Duodenal mucosa (tissue), 2 donors: ENCODE results near the gene TXNDC2.

ENCODE experiments used
- H3K27ac ChIP-seq: one replicate; pipeline ENCODE4 v1.7.0; 2013; ENCODE audit warnings: low read depth, low read length
- H3K27me3 ChIP-seq, 2 donors: one replicate each; pipeline ENCODE4 v1.7.0; 2013; ENCODE audit warnings: low read length in 2 of 2, control low read depth in 1 of 2; ENCODE audit not compliant: insufficient read depth in 2 of 2, control insufficient read depth in 1 of 2
- H3K36me3 ChIP-seq, 2 donors: one replicate each; pipeline ENCODE4 v1.7.0; 2013; ENCODE audit warnings: low read length in 2 of 2, control low read depth in 1 of 2; ENCODE audit not compliant: insufficient read depth in 2 of 2, control insufficient read depth in 1 of 2
- H3K4me1 ChIP-seq, 2 donors: one replicate each; pipeline ENCODE4 v1.7.0; 2013; ENCODE audit warnings: low read length in 2 of 2, control low read depth in 1 of 2; ENCODE audit not compliant: insufficient read depth in 2 of 2, control insufficient read depth in 1 of 2
- H3K4me3 ChIP-seq, 2 donors: one replicate each; pipeline ENCODE4 v1.7.0; 2013; ENCODE audit warnings: low read length in 2 of 2, low read depth in 1 of 2
- H3K9ac ChIP-seq, 2 donors: one replicate each; pipeline ENCODE4 v1.7.0; 2013; ENCODE audit warnings: low read length in 2 of 2, low read depth in 1 of 2
- H3K9me3 ChIP-seq, 2 donors: one replicate each; pipeline ENCODE4 v1.7.0; 2013; ENCODE audit warnings: low read length in 2 of 2, control low read depth in 1 of 2; ENCODE audit not compliant: control insufficient read depth in 1 of 2

TXNDC2 gene

DNA sequence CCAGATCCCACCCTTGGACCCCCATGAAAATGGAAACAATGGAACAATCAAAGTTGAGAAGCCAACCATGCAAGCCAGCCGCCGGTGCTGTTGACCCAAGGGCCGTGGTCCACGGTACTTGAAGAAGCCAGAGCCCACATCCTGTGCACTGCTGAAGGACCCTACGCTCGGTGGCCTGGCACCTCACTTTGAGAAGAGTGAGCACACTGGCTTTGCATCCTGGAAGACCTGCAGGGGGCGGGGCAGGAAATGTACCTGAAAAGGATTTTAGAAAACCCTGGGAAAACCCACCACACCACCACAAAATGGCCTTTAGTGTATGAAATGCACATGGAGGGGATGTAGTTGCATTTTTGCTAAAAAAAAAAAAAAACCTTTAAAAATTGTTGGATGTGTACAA lies 26.5 kb upstream of the TXNDC2 start:
- Histone ChIP-seq H3K9ac (no peak overlapping the region), H3K36me3 (no peaks in the 10 kb centered on the region), H3K4me1 (peaks cover 0 to 4% of the 10 kb centered on the region in 2 donors), H3K4me3 (no peak overlapping the region), H3K27me3 (no peaks in the 10 kb centered on the region), H3K9me3 (no peaks in the 10 kb centered on the region), H3K27ac (no peak overlapping the region)

DNA sequence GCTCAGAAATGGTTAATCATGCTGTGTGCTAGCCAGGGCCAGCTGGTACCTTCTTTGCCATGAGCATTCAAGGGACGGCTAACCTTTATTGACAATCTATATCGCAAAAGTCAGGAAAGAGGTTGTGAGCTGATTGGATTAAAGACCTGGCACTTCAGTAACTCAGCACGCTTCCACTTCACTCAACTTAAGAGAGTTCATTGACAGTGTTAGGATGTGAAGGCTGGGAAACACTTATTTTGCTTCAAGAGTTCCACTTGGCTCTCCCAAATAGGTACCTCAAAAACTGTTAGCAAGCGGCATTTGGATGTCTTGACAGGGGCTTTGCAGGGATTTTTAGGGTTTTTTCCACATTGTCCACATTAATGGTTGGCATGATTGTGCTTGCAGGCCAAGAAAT lies 25.1 kb upstream of the TXNDC2 start:
- H3K36me3 ChIP-seq = no peaks in the 10 kb centered on the region
- no peaks in the 10 kb centered on the region for H3K4me1 ChIP-seq
- H3K27ac ChIP-seq = no peak overlapping the region
- H3K4me3 ChIP-seq = no peak overlapping the region
- H3K9ac ChIP-seq = no peak overlapping the region
- no peaks in the 10 kb centered on the region for H3K27me3 ChIP-seq
- H3K9me3 ChIP-seq = peaks cover 0 to 2% of the 10 kb centered on the region in 2 donors

DNA sequence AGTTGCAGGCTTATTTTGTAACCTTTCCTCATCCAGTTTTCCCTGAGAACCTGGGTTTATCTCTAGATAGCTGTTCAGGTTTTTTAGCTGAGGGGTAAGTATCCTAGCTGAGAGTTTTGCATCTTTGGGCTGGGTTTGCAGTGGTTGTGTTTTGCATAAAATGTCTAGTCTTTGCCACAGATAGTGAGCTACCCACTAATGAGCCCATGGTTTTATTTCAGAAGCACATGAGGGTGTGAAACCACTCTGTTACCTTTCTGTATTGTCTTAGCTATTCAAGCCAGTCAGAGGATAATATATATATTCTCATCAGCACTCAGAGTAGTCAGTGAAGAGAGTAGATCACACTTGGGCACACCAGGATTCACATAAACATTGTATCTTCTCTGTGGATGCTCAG lies 24.6 kb upstream of the TXNDC2 start:
- Histone ChIP-seq H3K36me3 (no peaks in the 10 kb centered on the region), H3K9ac (no peak overlapping the region), H3K4me1 (no peaks in the 10 kb centered on the region), H3K27ac (no peak overlapping the region), H3K27me3 (no peaks in the 10 kb centered on the region), H3K9me3 (peaks cover 2 to 6% of the 10 kb centered on the region in 2 donors), H3K4me3 (no peak overlapping the region)

DNA sequence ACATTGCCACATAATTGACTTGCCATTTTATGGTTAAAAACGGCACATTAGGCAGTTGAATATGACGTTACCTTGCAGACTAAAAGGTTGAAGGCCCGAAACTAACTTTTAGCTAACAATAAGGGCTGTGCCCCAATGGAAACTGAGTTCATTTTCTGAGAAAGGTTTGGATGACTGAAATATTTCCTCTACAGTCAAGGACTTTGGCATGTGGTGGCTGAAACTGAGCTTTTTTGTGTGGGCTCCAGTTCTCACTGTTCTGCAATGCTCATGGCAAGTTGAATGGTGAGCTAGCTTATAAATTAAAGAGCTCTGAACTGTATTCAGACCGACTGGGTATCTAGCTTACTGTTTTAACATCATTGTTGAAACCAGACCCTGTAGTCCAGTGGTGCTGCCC lies 23.8 kb upstream of the TXNDC2 start:
- H3K36me3 ChIP-seq = no peaks in the 10 kb centered on the region
- peaks cover 6 to 8% of the 10 kb centered on the region in 2 donors for H3K9me3 ChIP-seq
- H3K27me3 ChIP-seq = no peaks in the 10 kb centered on the region
- no peaks in the 10 kb centered on the region for H3K4me1 ChIP-seq
- H3K9ac ChIP-seq = no peak overlapping the region
- H3K4me3 ChIP-seq = no peak overlapping the region
- no peak overlapping the region for H3K27ac ChIP-seq

DNA sequence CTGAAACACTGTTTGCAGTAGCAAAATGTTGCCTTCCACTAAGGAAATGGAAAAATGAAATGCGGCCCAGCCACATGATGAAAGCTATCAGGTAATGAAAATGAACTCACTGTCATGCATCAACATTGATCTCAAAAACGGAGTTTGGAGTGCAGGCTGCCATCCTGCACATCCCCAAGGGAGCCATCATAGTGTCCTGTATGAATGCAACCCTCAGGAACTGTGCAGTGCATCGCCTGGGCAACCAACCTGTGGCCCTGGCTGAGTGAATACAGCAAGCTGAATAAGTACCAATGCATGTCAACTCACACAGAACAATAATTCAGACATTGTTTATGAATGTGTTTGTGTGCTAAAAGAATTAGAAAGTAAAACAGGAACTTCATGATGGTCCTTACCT lies 23.1 kb upstream of the TXNDC2 start:
- no peak overlapping the region for H3K27ac ChIP-seq
- H3K4me1 ChIP-seq = no peaks in the 10 kb centered on the region
- H3K9me3 ChIP-seq = peaks cover 6 to 8% of the 10 kb centered on the region in 2 donors
- no peak overlapping the region for H3K9ac ChIP-seq
- no peaks in the 10 kb centered on the region for H3K36me3 ChIP-seq
- H3K27me3 ChIP-seq = no peaks in the 10 kb centered on the region
- no peak overlapping the region for H3K4me3 ChIP-seq

DNA sequence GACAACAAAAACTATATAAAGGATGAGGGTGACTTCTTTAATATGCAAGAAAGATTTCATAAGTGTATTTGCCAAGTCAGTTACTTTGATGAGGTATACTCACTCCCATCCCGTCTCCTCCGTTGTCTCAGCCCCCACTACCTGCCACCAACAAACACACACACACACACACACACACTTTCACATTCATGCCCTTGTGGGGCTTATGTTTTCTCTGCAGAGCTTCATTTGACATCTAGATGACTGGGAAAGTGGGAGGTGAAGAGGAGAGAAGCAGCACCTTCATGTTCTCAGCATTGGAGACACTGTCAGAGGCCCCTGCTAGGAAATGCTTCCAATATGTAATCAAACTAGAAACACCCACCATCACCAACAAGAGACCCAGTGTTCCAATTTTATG lies 22.5 kb upstream of the TXNDC2 start:
- Histone ChIP-seq H3K36me3 (no peaks in the 10 kb centered on the region), H3K27me3 (no peaks in the 10 kb centered on the region)

DNA sequence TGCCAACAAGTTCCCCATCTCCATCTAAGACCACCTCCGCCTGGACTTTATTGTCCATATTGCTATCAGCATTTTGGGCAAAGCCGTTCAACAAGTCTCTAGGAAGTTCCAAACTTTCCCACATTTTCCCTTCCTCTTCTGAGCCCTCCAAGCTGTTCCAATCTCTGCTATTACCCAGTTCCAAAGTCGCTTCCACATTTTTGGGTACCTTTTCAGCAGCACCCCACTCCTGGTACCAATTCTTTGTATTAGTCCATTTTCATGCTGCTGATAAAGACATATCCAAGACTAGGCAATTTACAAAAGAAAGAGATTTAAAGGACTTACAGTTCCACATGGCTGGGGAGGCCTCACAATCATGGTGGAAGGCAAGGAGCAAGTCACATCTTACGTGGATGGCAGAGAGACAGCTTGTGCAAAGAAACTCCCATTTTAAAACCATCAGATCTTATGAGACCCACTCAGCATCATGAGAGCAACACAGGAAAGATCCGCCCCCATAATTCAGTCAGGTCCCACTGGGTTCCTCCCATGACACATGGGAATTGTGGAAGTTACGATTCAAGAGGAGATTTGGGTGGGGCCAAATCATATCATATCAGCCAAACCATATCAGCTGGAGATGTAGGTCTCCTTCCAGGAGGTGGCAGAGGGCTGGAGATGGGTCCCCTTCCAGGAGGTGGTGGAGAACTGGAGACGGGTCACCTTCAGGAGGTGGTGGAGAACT lies 19.8 kb upstream of the TXNDC2 start:
- H3K36me3 ChIP-seq = no peaks in the 10 kb centered on the region
- H3K9ac ChIP-seq = no peak overlapping the region
- no peak overlapping the region for H3K27ac ChIP-seq
- no peak overlapping the region for H3K4me3 ChIP-seq
- peaks cover 6 to 8% of the 10 kb centered on the region in 2 donors for H3K9me3 ChIP-seq
- peaks cover 22 to 23% of the 10 kb centered on the region in 2 donors for H3K4me1 ChIP-seq
- no peaks in the 10 kb centered on the region for H3K27me3 ChIP-seq

More for the DNA sequence above, 22.5 kb upstream of the TXNDC2 start:
- Histone ChIP-seq H3K9ac (no peak overlapping the region), H3K9me3 (peaks cover 6 to 8% of the 10 kb centered on the region in 2 donors), H3K4me3 (no peak overlapping the region), H3K4me1 (no peaks in the 10 kb centered on the region), H3K27ac (no peak overlapping the region)

DNA sequence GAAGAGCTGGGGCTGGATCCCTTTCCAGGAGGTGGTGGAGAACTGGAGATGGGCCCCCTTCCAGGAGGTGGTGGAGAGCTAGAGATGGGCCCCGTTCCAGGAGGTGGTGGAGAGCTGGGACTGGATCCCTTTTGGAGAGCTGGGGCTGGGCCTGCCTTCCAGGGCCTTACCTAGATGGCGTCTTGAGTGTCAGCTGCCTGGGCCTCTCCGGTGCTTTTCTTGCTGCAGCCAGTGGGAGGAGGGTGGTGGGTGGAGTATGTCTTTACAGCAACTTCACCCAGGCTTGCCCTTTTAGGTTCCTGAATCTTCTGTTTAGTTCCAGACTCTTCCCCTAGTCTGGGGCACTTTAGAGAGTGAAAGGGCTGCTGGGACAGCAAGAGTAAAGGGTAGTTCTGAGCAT lies 19.1 kb upstream of the TXNDC2 start:
- H3K27me3 ChIP-seq = no peaks in the 10 kb centered on the region
- no peak overlapping the region for H3K9ac ChIP-seq
- peaks cover 22 to 23% of the 10 kb centered on the region in 2 donors for H3K4me1 ChIP-seq
- H3K27ac ChIP-seq = no peak overlapping the region
- no peak overlapping the region for H3K4me3 ChIP-seq
- no peaks in the 10 kb centered on the region for H3K36me3 ChIP-seq
- H3K9me3 ChIP-seq = peaks cover 6 to 8% of the 10 kb centered on the region in 2 donors

DNA sequence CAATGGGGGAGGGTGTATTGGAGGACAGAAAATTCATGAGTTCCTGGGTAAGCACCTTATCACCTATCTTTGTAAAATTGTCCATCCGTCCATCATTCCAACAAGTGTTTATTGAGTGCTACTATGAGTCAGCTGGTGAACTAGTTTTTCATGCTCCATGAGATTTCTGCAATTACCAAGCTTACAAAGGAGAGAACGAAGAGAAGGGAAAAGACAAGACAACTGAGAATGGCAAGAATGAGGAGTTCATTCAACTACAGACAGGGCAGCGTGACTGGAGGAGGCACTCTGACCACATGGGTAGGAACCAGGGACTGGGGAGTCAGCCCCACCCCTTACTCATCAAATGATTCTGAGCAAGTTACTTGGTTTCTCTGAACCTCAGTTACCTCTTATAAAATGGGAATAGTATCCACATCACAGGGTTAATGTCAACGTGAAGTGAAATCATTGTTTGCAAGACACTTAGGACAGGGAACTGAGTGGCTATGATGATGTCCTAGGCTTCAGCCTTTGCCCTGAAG lies 18.6 kb upstream of the TXNDC2 start:
- H3K9me3 ChIP-seq = peaks cover 6 to 8% of the 10 kb centered on the region in 2 donors
- H3K9ac ChIP-seq = no peak overlapping the region
- no peaks in the 10 kb centered on the region for H3K36me3 ChIP-seq
- H3K27ac ChIP-seq = no peak overlapping the region
- H3K27me3 ChIP-seq = no peaks in the 10 kb centered on the region
- H3K4me3 ChIP-seq = no peak overlapping the region
- H3K4me1 ChIP-seq = peaks cover 22 to 23% of the 10 kb centered on the region in 2 donors

DNA sequence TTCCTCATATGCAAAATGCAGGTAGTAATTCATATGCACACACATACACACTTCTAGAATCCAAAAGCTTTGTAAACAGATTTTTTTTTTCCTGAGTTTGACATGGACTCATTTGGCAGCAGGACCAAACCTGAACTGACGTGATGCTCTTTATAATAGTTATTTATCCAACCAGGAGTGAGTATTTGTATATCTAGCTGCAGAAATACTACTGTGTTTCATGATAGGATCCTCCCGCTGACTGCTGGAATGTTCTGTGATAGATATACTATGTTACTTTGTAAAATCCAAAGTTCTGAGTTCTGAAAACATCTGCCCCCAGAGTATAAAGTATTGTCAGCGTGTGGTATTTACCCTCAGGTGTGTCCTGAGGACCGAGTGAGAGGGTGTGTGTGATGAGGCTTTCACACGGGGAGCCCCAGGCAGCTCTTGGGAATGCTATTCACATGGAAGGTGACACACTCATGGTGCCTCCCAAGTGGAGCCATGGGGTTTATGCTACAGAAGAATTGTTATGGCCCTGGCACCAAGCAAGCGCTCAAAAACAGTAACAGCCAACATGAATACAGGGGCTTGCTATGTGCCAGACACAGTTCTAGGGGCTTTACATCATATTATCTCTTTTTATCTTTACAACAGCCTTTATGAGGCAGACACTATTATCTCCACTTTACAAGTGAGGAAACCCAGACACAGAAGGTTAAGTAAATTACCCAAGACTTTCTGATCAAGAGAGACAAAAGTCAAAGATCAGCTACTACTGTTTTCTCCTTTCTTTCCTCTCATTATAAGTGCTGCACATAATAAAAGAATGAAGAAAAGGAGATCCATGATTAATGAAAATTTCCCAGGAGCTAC lies 16.7 kb upstream of the TXNDC2 start:
- H3K27me3 ChIP-seq = no peaks in the 10 kb centered on the region
- peaks cover 6 to 8% of the 10 kb centered on the region in 2 donors for H3K9me3 ChIP-seq
- no peak overlapping the region for H3K27ac ChIP-seq
- no peak overlapping the region for H3K4me3 ChIP-seq
- peaks cover 22 to 23% of the 10 kb centered on the region in 2 donors for H3K4me1 ChIP-seq
- H3K9ac ChIP-seq = no peak overlapping the region
- no peaks in the 10 kb centered on the region for H3K36me3 ChIP-seq
